ENCODE results near the gene SPATA1. TPM values are rescaled to one million over a fixed set of nuclear protein-coding genes. Genes with fewer than 3 reads are reported as not detected.

Gene SPATA1
- total and polyA plus RNA-seq, 2 of the 13 experiments (the other 11 are each of a cell fraction or from before 2014, with no cell fraction given), result 0.70 to 1.4 TPM

- TF ChIP-seq ZSCAN25 (CRISPR knock-in tag; IDR thresholded peaks at IDR 0.05) (no peak), JARID2 (CRISPR knock-in tag; IDR thresholded peaks at IDR 0.05; ENCODE audit: insufficient replicate concordance) (no peak), ZNF350 (CRISPR knock-in tag; IDR thresholded peaks at IDR 0.05; ENCODE audit: borderline replicate concordance, low read depth) (no peak), FOXP4 (CRISPR knock-in tag; IDR thresholded peaks at IDR 0.05) (0 out of 2 replicates have a peak, but pooled peaks have one; percentile 0), MED8 (CRISPR knock-in tag; IDR thresholded peaks at IDR 0.05; ENCODE audit: insufficient replicate concordance) (no peak), ZFP1 (CRISPR knock-in tag; IDR thresholded peaks at IDR 0.05) (no peak), GZF1 (CRISPR knock-in tag; IDR thresholded peaks at IDR 0.05) (no peak), ZSCAN22 (CRISPR knock-in tag; IDR thresholded peaks at IDR 0.05) (no peak; the same call in 1 of the 2 replicates), ZNF34 (CRISPR knock-in tag; IDR thresholded peaks at IDR 0.05; ENCODE audit: borderline replicate concordance) (0 out of 2 replicates have a peak, but pooled peaks have one; percentile 72), ZNF616 (CRISPR knock-in tag; IDR thresholded peaks at IDR 0.05; ENCODE audit: low read depth) (no peak; the same call in 1 of the 2 replicates), NFE2L2 (IDR thresholded peaks at IDR 0.05; ENCODE audit: low read length) (no peak), FOXK2 (IDR thresholded peaks at IDR 0.05) (no peak), RBAK (CRISPR knock-in tag; IDR thresholded peaks at IDR 0.05) (no peak), MAZ (IDR thresholded peaks at IDR 0.05; ENCODE audit: borderline replicate concordance, low read depth, low read length) (no peak), MAZ (CRISPR knock-in tag; IDR thresholded peaks at IDR 0.05; ENCODE audit: low read depth) (peak; percentile 11; the same call in 1 of the 2 replicates), ZNF343 (CRISPR knock-in tag; IDR thresholded peaks at IDR 0.05) (peak; percentile 49), ZNF773 (CRISPR knock-in tag; IDR thresholded peaks at IDR 0.05; ENCODE audit: borderline replicate concordance) (peak; percentile 50; the same call in 1 of the 2 replicates), PHB2 (IDR thresholded peaks at IDR 0.05; ENCODE audit: partially characterized antibody) (no peak), RXRB (CRISPR knock-in tag; IDR thresholded peaks at IDR 0.05; ENCODE audit: borderline replicate concordance) (no peak), U2AF2 (IDR thresholded peaks at IDR 0.05; ENCODE audit: low read depth, low read length) (no peak), HOXA7 (CRISPR knock-in tag; IDR thresholded peaks at IDR 0.05) (no peak)
- TF ChIP-seq, protein P1, sequence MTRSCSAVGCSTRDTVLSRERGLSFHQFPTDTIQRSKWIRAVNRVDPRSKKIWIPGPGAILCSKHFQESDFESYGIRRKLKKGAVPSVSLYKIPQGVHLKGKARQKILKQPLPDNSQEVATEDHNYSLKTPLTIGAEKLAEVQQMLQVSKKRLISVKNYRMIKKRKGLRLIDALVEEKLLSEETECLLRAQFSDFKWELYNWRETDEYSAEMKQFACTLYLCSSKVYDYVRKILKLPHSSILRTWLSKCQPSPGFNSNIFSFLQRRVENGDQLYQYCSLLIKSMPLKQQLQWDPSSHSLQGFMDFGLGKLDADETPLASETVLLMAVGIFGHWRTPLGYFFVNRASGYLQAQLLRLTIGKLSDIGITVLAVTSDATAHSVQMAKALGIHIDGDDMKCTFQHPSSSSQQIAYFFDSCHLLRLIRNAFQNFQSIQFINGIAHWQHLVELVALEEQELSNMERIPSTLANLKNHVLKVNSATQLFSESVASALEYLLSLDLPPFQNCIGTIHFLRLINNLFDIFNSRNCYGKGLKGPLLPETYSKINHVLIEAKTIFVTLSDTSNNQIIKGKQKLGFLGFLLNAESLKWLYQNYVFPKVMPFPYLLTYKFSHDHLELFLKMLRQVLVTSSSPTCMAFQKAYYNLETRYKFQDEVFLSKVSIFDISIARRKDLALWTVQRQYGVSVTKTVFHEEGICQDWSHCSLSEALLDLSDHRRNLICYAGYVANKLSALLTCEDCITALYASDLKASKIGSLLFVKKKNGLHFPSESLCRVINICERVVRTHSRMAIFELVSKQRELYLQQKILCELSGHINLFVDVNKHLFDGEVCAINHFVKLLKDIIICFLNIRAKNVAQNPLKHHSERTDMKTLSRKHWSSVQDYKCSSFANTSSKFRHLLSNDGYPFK (CRISPR knock-in tag; IDR thresholded peaks at IDR 0.05; ENCODE audit: borderline replicate concordance), result no peak
- TF ChIP-seq, protein P2, sequence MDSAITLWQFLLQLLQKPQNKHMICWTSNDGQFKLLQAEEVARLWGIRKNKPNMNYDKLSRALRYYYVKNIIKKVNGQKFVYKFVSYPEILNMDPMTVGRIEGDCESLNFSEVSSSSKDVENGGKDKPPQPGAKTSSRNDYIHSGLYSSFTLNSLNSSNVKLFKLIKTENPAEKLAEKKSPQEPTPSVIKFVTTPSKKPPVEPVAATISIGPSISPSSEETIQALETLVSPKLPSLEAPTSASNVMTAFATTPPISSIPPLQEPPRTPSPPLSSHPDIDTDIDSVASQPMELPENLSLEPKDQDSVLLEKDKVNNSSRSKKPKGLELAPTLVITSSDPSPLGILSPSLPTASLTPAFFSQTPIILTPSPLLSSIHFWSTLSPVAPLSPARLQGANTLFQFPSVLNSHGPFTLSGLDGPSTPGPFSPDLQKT (CRISPR knock-in tag; IDR thresholded peaks at IDR 0.05; ENCODE audit: borderline replicate concordance), result no peak
- TF ChIP-seq, protein P3, sequence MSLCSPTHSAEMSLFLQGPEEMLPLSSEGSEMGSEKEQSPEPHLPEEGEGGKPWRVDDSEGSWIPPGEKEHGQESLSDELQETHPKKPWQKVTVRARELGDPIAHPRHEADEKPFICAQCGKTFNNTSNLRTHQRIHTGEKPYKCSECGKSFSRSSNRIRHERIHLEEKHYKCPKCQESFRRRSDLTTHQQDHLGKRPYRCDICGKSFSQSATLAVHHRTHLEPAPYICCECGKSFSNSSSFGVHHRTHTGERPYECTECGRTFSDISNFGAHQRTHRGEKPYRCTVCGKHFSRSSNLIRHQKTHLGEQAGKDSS (CRISPR knock-in tag; IDR thresholded peaks at IDR 0.05; ENCODE audit: borderline replicate concordance, low read depth), result peak; percentile 60; the same call in 1 of the 2 replicates
Measured at GRCh38 chr1:84505493-84506001, 639 bp upstream of the SPATA1 start (continued).
